Activated CD8-positive, alpha-beta memory T cell treated with anti-CD3 and anti-CD28 coated beads for 36 hours (primary cell): ENCODE results near the gene HDAC4. TPM values are rescaled to one million over a fixed set of nuclear protein-coding genes. Genes with fewer than 3 reads are reported as not detected.

Experiments
- CTCF ChIA-PET: fragments of 350-600 bp; sonication (Branson Sonifier 250); formaldehyde crosslinking; loops from one replicate; lab custom pipeline; 2021; ENCODE audit warnings: antibody characterized with exemption; lab: Charles Lee
- POLR2A ChIA-PET: fragments of 350-600 bp; sonication (Branson Sonifier 250); formaldehyde crosslinking; loops from one replicate; lab custom pipeline; 2021; ENCODE audit warnings: antibody characterized with exemption; lab: Charles Lee
- total RNA-seq, 2 experiments: library from RNA; stranded (reverse); gene quantifications; one replicate each; pipeline ENCODE4 v1.2.3, GENCODE V29; 2021

Gene HDAC4
- total RNA-seq, 2 experiments from 2014 or later, result 19.7 to 23.5 TPM

DNA sequence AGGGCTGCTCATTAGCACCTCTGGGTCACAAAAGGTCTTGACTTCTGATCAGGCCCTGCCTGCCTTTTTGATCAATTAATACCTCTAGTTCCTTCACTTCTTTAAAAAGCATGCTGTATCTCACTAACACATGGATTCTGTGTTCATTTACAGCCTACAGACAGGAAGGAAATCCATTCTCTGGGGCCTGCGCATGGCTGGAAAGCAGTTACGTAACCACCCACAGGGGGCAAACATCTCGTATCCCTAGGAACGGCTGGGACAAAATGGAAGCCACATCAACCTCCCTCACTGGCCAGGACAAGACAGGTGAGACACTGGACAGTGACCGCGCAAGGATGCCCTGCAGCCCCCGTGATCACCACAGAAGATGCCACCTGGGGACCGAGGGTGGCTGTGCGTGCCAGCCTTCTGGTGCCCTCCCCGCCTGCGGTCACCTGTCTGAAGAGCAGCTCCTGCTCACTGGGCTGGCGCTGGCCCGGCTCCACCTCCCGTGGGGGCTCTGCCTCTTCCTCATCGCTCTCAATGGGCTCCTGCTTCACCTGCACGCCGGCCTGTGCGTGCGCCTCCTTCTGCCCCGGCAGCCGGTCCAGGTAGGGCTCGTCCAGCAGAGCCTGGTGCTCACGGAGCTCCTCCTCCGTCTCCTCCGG, 286.1 kb downstream of the HDAC4 start:
- ChIA-PET CTCF (no interaction called here), POLR2A (no interaction called here)

DNA sequence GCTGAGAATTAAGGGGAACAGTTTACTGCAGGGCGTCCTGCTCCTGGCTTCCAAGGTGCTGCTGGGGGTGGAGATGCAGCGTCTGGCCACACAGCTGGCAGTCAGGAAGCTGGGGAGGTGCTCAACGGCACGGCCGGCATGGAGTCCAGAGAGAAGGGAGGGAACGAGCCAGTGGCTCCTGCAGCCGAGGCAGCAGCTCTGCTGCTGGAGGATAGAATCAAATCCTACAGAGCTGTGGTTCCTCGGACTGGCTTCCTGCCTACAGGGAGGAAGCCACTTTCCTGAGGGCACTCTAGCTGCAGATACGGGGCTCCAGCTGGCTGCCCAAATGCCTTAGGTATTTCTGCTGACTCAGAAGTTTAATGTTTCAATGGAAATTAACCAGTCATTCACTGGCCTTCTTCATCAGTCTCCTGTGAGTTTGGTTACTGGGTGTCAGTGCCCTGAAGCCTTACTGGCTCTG, 286.7 kb downstream of the HDAC4 start:
- ChIA-PET POLR2A (no interaction called here), CTCF (no interaction called here)

DNA sequence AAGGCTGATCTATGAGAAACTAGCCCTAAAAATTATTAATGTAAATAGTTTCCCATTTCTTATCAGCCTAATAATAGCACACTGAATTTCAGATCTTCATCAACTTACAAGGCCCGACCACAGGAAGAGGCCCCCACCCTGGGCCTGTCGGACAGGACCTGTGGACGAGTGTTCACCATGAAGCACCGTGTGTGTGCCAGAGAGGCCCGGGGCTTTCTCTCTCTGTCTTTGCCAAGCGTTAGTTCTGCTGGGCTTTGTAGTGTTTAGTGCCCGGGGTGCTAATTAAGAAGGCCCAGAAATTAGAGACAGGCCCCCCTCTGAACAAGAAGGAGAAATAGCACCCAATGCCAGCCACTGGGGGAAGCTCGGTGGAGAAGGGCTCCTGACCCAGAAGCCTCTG, 287.2 kb downstream of the HDAC4 start:
- CTCF ChIA-PET, result no interaction called here
- POLR2A ChIA-PET, result no interaction called here

DNA sequence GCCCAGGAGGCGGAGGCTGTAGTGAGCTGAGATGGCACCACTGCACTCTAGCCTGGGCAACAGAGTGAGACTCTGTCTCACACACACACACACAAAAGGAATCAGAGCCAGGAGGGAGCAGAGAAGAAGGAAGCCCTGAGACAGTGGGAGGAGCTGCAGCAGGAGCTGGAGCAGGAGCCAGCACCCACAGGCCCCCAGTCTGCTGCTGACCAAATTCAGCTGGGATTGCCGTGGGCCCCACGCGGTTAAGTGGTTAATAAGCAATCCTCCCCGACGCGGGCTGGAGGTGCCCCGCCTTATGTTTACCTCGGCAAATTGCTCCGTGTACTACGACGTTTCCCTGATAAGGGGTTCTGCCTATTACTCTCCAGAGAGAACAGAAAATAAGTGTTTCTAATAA, 287.6 kb downstream of the HDAC4 start:
- CTCF ChIA-PET, result interaction anchor here (0.6 kb wide), 1 partner anchor 241 kb away, joined by 4 read pairs; no protein-coding TSS in a partner anchor
- POLR2A ChIA-PET, result no interaction called here

DNA sequence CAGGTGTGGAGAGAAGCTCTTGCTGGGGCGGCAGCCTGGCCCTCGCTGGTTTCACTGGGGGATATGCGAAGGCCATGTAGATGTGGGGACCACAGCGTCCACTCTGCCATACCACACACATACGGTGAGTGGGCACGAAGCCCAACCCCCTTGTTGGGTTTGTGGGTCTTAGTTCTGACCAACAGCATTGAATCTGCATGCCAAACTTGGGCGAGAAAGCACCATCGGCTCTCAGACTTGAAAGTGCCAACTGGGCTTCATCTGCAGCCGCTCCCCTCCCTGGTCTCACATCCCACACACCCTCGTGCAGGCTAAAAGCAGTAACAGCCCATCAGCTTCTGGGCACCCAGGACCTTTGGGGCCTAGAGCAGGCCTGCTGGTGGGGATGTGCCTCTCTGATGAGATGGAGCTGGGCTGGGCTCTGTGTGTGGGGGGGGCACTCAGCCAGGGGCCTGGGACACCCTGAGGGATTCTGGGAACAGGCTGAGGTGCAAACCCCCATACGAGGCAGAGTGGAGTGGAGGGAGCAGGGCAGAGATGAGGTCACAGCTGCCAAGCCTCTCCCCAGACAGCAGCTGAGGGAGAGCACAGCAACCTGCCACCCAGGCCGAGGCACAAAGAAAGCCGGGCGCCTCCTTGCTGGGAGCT, 288.6 kb downstream of the HDAC4 start:
- CTCF ChIA-PET, result interaction anchor here (0.6 kb wide), 1 partner anchor 242 kb away, joined by 4 read pairs; no protein-coding TSS in a partner anchor
- POLR2A ChIA-PET, result interaction anchor here (0.6 kb wide), 1 partner anchor 126 kb away, joined by 3 read pairs; no protein-coding TSS in a partner anchor

DNA sequence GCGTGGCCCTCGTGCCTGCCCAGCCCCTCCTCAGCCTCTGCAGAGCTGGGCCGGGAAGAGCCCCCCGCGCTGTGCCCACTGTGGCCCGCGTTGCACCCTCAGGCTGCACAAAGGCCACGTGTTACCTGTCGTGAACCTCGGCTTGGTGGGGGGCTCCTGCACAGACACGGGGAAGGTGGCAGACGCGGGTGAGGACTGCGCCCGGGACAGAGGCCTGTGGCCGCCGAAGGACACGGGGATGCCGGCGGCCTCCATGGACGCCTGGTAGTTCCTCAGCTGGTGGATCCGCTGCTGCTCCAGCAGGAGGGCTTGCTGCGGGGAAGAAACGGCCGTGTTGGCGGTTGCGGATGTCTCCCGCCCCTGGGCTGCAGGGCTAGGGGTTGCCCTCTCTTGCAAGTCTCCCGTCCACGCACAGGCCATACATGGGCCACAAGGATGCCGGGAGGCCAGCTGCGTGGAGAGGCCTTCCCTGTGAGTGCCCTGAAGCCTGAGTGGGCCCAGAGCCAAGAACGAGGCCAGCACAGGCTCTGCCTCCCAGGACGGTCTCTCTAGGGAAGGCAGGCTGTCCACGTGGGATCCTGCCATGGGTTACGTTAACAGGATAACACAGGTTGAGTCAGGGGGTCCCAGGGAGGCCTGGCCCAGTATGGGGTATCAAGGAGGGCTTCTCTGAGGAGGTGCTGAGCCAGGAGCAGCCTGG, 289.3 kb downstream of the HDAC4 start:
- ChIA-PET CTCF (no interaction called here), POLR2A (no interaction called here)

DNA sequence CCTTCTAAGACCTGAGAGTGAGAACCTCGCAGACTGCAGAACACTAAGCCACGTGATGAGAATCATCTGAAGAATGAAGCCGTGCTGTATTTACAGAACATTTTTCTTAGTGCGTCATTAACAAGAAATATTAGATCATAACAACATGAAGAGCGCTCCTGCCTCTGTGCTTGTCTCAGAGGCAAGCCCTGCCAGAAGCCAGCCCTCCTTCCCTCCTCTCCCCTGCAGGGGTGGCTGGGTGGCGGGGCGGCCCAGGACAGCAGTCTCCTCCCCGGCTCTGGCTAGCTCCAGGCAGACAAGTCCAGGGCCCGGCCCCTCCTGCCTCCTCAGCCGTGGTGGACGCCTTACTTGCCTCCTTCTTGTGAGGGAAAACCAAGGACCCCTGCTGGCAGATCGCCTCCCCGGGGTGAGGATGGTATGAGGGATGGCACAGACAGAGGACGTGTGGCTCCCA, 290.2 kb downstream of the HDAC4 start:
- CTCF ChIA-PET, result no interaction called here
- POLR2A ChIA-PET, result no interaction called here

DNA sequence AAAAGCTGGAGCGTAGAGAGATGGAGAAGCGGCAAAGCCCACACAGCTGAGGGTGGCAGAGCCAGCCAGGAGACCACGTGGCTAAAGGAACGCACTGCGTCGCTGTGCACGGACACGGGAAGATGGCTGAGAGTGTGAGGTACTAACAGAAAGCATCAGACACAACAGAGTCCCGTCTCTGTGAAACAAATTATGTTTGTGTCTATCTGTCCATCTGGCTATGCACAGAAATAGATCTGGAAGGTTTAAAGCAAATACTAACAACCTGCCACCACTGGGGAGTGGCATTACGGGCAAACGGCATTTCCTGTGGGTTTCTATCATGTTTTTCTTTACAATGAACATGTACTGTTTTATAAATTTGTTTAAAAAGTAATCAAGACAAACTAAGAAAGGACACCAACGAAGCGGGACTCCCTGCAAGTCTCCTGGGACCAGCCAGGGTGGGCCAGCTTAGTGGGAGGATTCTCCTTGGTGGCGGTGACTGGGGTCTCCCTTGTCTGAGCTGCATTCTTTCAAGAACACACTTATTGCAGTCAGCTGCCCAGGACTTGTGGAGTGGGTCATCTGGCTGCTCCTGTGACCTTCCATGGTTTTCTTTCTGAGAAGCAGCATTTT, 290.8 kb downstream of the HDAC4 start:
- CTCF ChIA-PET, result no interaction called here
- POLR2A ChIA-PET, result no interaction called here

DNA sequence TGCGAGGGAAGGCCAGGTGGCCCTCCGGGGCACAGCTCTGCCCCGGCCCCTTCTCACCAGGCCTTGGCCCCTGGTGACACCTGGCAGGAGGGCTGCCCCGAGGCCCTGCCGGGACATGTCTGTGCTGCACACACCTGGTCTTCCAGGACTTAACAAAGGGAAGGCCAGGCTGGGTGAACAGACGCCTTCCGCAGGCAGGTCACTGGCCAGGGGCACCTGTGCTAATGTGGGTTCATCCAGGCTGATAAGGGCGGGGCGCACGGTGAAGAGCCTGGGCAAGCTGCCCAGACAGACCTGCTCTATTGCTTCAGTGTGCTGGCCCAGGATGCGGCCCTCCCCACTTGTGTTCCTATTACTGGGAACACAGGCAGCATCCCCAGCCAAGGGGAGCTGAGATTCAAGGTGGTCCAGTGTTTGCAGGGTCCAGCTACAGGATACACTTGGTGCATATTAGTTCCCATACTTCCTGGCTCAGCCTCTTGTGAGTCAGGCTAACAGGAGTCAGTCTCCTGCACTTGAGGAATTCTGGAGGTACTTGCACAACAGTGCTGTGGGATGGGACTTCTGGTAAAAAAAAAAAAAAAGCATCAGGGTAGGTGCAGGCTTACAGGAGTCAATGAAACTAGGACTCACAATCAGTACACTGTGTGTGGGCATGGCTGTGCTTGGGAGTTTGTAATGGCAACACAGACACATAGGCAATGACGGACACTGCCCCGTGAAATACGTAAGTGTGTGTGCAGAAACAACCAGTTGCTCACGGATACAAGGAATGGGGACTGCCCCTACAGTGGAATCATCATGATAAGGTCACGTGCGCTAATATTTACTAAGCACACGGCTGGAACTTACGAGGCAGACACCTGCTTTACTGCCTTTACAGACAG, 291.5 kb downstream of the HDAC4 start:
- ChIA-PET POLR2A (no interaction called here), CTCF (no interaction called here)

DNA sequence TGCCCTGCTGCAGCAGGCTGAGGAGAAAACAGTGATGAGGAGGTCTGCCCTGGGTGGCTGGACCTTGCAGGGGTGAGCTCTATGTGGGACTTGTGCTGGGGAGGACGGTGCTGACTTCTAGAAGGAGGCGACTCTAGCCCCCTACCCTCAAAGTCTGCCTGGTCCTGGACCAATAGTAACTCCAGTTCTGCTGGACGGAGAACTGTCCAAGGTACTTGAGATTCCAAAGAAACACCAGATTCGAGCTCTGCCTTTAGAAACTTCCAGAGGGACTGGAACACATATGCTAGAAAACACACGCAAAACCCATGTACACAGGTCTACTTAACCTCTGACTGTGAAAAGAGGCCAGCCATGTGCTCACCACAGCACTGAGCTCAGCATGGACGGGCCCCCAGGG, 292.4 kb downstream of the HDAC4 start:
- ChIA-PET POLR2A (no interaction called here), CTCF (no interaction called here)

DNA sequence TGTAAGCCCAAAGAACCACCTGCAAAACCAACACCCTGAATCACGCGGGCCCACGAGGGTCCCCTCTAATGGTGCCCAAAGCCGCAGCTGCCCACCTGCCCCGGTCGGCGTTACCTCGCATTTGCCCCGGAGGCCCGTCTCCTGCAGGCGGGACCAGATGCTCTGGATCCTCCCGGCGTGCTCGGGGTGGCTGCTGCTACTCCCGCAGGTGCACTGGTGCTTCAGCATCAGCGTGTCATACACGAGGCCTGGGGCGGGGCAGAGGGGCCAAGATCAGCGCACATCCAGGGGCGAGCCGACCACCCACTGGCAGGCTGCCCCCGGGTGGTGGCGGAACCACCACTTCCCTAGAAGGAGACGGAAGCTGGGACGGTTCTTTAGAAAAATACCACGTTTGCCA, 292.9 kb downstream of the HDAC4 start:
- CTCF ChIA-PET, result no interaction called here

DNA sequence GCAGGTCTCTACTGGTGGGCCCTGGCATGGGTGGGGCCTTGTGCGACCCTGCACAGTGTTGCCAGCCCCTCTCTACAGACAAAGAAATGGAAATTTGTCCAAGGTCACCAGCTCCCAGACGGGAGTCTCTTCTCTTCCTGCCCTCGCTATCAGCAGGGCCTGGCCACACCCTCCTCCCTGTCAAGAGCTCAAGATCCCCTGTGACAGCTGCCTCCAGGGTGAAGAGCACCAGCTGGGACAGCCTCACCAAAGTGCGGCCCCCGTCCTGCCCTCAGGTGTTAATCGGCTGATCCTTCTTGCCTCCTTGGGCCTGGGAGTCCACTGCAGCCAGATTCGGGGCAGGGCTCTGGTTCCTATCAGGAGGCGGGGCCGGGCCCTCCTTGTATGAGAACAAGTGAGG, 293.9 kb downstream of the HDAC4 start:
- ChIA-PET CTCF (no interaction called here), POLR2A (no interaction called here)

More for the DNA sequence above, 292.9 kb downstream of the HDAC4 start:
- POLR2A ChIA-PET, result no interaction called here

DNA sequence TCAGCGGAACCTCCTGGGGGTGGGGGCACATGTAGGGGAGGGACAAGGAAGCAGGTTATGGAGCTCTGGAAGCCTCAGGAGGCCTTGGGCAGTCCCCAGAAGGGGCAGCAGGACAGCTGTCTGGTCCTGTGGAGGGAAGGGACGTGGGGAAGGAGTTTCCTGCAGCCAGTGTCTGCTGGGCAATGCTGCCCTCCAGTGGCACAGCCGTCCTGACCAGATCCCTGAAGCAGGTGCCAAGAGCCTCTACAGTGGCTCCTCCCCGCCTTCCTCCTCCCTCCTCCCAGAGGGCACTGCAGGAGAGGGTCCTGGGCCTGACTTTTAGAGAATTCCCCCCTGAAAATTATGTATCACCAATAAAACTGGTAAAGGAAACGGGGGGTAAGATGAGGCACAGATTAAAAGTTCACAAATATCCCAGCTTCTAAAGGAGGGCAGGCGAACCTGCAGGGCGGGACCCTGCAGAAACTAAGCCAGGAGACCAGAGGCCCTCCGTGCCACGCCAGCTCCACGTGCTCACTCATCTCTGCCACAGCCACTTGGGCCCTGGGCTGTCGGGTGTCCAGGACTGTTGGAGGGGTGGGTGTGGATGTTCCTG, 294.4 kb downstream of the HDAC4 start:
- POLR2A ChIA-PET, result no interaction called here
- CTCF ChIA-PET, result no interaction called here

DNA sequence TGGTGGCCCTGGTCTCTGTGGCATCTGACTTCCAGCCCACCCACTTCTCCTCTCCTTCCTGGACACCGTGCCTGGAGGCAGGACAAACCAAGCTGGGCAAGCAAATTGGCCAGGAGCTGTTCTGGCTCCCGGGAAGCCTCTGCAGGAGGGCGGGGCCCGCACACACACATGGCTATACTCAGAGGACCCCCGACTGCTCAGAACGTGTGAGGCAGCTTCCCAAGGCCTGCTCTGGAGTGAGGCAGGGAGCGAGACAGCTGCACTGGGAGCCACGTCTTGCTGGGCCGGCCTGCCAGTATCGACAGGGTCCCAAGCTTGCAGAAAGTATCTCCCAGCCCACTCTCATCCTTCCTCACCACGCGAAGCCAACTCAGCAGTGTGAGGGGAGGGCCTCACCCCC, 295.6 kb downstream of the HDAC4 start:
- CTCF ChIA-PET, result no interaction called here

DNA sequence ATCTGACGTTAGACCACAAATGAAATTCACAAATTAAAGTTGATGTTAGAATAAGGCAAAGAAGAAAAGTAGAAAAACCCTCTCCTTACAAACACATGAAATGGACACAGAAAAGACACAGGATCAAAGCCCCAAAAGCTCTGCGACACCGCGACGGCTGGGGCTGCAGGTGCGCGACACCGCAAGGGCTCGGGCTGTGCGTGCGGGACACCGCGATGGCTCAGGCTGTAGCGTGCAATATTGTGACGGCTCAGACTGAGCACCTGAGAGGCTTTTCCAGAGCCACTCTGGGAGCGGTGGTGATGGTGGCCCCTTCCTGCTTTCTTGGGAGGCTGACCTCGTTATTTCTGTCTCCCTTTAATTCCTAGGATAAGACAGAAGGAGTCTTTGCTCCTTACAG, 296.0 kb downstream of the HDAC4 start:
- CTCF ChIA-PET, result interaction anchor here (0.6 kb wide), 1 partner anchor 230 kb away, joined by 3 read pairs; no protein-coding TSS in a partner anchor
- POLR2A ChIA-PET, result no interaction called here

More for the DNA sequence above, 295.6 kb downstream of the HDAC4 start:
- POLR2A ChIA-PET, result no interaction called here

DNA sequence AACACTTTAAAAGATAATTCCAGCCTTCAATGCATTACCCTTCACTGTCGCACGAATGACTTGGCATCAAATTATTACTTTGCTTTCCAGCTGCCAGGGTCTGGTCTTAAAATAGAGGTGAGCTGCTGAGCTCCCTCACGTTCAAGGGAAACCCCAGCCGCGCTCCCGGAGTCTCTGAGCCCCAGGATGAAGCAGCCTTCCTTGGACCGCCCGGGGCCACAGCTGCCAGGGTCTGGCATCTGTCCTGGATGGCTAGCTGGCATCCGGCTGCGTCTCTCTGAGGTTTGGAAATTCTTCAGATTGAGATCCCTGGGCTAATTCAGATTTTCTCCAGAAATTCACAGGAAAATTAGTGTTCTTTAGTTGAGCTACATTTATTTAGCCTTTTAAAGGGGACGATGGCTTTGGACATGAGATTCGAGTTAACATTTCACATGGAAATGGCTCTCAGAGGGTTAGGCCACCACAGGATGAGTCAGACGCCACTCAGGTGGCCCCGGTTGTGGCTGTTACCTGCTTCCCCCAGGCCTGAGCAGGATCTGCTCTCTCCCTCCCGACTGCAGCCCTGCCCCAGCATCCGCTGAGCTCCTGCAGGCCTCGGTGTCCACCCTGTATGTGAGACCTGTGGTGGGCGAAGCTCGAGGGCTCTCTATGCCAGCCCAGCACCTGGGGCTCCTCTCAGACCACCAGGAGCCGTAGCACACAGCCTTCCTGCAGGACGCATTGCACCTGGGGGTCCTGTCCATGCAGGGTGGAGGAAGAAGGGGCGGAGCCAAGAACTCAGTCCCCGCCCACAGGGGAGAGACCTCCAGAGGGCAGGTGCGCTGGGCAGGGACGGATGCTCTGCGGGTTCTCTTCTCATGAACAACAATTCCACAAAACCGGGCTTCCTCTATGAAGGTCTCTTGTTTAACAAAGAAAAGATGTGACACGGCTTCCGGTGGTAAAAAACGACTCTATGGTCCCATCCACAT, 297.4 kb downstream of the HDAC4 start:
- CTCF ChIA-PET, result no interaction called here

DNA sequence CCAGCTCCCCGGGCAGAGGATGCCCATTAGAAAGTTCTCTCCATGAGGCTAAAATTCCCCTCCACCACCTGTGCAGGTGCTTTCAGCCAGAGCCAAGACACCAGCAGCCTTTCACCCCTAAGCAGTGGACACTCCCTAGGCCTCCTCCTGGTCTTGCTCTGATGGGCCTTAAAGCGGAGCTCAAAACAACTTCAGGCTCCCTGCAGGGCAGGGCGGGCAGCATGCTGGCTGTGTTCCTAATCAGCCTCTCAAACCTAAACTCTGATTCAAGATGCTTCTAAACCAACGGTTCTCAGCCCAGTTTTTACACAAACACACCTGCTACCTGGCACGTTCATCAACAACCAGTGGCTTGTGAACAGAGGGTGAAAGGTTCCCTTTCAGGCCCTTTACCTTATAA, 298.6 kb downstream of the HDAC4 start:
- POLR2A ChIA-PET, result no interaction called here
- CTCF ChIA-PET, result interaction anchor here (0.7 kb wide), 1 partner anchor 19 kb away, joined by 5 read pairs; no protein-coding TSS in a partner anchor

More for the DNA sequence above, 297.4 kb downstream of the HDAC4 start:
- POLR2A ChIA-PET, result no interaction called here
